ENCODE measurements around the gene TCTN3. TPM values are rescaled to one million over a fixed set of nuclear protein-coding genes. Genes with fewer than 3 reads are reported as not detected.
"Not testable (repeated sequence)": the region's sequence is repeated elsewhere in the genome, so short reads cannot be mapped to it uniquely, and the experiment has no call there.

Gene TCTN3
- total and polyA plus RNA-seq, 2 of the 13 experiments (the other 11 are each of a cell fraction or from before 2014, with no cell fraction given), result 53.3 to 60.0 TPM

- in situ Hi-C loops (cut with HindIII; ENCODE audit: extremely low pct_ligation_motif_present, low pct_unique_long_range_greater_than_20kb); H4K20me1 ChIP-seq (ENCODE audit: insufficient read depth, low read length); H3K4me2 ChIP-seq (ENCODE audit: low read depth, low read length); H3K4me3 ChIP-seq (replicated peaks in 1 of 3; ENCODE audit: insufficient read depth in 1 of 3, low read depth in 2 of 3, low read length in 3 of 3); H3K36me3 ChIP-seq (replicated peaks in 1 of 2; ENCODE audit: control insufficient read depth in 1 of 2, insufficient read depth in 2 of 2, low read length in 2 of 2); DNase-seq (ENCODE audit: low spot score); ATAC-seq; POLR2A ChIA-PET; H2AFZ ChIP-seq (ENCODE audit: low read length); H3K9ac ChIP-seq (ENCODE audit: insufficient read depth, low read depth, low read length); BruUV-seq (replicated peaks); H3K79me2 ChIP-seq (ENCODE audit: insufficient read depth, low read length); CTCF ChIA-PET (ENCODE audit: low intra/inter-chr PET ratio, low total read pairs); intact Hi-C loops (cut with micrococcal nuclease; ENCODE audit: unreplicated experiment); H3K27me3 ChIP-seq (ENCODE audit: control insufficient read depth in 1 of 2, insufficient read depth in 2 of 2, low read length in 2 of 2); H3K27ac ChIP-seq (ENCODE audit: extremely low read length, insufficient read depth, low read length); H3K9me3 ChIP-seq (ENCODE audit: low read length); H3K4me1 ChIP-seq (ENCODE audit: insufficient read depth, low read length); FAIRE-seq: not testable (repeated sequence)
- 51% methylated on average over 6 of the region's 6 CpGs for WGBS (ENCODE audit: low lambda C conversion rate)
- peak; percentile 50; the same call in 1 of the 2 replicates for TF ChIP-seq SETDB1 (CRISPR knock-in tag; IDR thresholded peaks at IDR 0.05; ENCODE audit: borderline replicate concordance)
These were observed 39.2 kb upstream of the TCTN3 start for GRCh38 chr10:95732907-95733306.

DNA sequence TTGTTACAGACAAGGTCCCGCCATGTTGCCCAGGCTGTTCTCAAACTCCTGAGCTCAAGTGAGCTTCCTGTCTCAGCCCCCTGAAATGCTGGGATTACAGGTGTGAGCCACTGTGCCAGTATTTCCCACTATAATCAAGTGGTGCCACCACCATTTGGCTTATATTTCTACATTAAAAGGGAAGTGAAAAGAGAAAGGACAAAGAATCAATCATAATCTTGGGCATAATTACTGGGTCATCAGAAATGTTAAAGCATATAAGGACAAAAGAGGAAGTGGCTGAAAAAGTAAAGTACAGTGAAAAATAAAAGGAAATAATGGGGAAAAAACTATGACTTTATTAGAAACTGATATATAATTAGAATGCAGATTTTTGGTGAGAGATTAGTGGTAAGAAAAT, 36.5 kb upstream of the TCTN3 start:
- Histone ChIP-seq H3K79me2 (ENCODE audit: insufficient read depth, low read length) (no peaks in the 10 kb centered on the region), H3K36me3 (replicated peaks in 1 of 2; ENCODE audit: control insufficient read depth in 1 of 2, insufficient read depth in 2 of 2, low read length in 2 of 2) (no peaks in the 10 kb centered on the region), H3K4me3 (replicated peaks in 1 of 3; ENCODE audit: insufficient read depth in 1 of 3, low read depth in 2 of 3, low read length in 3 of 3) (no peak overlapping the region), H3K27ac (ENCODE audit: extremely low read length, insufficient read depth, low read length) (no peak overlapping the region), H3K4me1 (ENCODE audit: insufficient read depth, low read length) (no peaks in the 10 kb centered on the region), H3K27me3 (ENCODE audit: control insufficient read depth in 1 of 2, insufficient read depth in 2 of 2, low read length in 2 of 2) (peaks cover 0 to 8% of the 10 kb centered on the region in 2 experiments; a peak in 1 of 5 replicates), H3K9me3 (ENCODE audit: low read length) (peaks cover 7% of the 10 kb centered on the region; the same call in 1 of the 2 replicates), H4K20me1 (ENCODE audit: insufficient read depth, low read length) (no peaks in the 10 kb centered on the region), H3K4me2 (ENCODE audit: low read depth, low read length) (no peak overlapping the region), H2AFZ (ENCODE audit: low read length) (no peak overlapping the region), H3K9ac (ENCODE audit: insufficient read depth, low read depth, low read length) (no peak overlapping the region)
- CTCF ChIA-PET (ENCODE audit: low intra/inter-chr PET ratio, low total read pairs), result no interaction called here
- DNase-seq (ENCODE audit: low spot score) (no peak), FAIRE-seq (no peak), ATAC-seq (no peak)
- BruUV-seq (replicated peaks), result no TSS peak
- WGBS (ENCODE audit: low lambda C conversion rate), result 13% methylated on average over 1 of the region's 1 CpG
- POLR2A ChIA-PET, result no interaction called here
- intact Hi-C loops (cut with micrococcal nuclease; ENCODE audit: unreplicated experiment) (no loop called here), in situ Hi-C loops (cut with HindIII; ENCODE audit: extremely low pct_ligation_motif_present, low pct_unique_long_range_greater_than_20kb) (no loop called here)
- TF ChIP-seq, protein P1, sequence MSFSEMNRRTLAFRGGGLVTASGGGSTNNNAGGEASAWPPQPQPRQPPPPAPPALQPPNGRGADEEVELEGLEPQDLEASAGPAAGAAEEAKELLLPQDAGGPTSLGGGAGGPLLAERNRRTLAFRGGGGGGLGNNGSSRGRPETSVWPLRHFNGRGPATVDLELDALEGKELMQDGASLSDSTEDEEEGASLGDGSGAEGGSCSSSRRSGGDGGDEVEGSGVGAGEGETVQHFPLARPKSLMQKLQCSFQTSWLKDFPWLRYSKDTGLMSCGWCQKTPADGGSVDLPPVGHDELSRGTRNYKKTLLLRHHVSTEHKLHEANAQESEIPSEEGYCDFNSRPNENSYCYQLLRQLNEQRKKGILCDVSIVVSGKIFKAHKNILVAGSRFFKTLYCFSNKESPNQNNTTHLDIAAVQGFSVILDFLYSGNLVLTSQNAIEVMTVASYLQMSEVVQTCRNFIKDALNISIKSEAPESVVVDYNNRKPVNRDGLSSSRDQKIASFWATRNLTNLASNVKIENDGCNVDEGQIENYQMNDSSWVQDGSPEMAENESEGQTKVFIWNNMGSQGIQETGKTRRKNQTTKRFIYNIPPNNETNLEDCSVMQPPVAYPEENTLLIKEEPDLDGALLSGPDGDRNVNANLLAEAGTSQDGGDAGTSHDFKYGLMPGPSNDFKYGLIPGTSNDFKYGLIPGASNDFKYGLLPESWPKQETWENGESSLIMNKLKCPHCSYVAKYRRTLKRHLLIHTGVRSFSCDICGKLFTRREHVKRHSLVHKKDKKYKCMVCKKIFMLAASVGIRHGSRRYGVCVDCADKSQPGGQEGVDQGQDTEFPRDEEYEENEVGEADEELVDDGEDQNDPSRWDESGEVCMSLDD (CRISPR knock-in tag; IDR thresholded peaks at IDR 0.05; ENCODE audit: borderline replicate concordance), result no peak
- TF ChIP-seq ZNF180 (CRISPR knock-in tag; IDR thresholded peaks at IDR 0.05; ENCODE audit: borderline replicate concordance, low read depth), result no peak
- no peak for TF ChIP-seq MBNL3 (CRISPR knock-in tag; conservative IDR thresholded peaks at IDR 0.05)
- no peak for TF ChIP-seq NFE2L1 (CRISPR knock-in tag; IDR thresholded peaks at IDR 0.05; ENCODE audit: borderline replicate concordance)
- TF ChIP-seq ZNF224 (CRISPR knock-in tag; IDR thresholded peaks at IDR 0.05), result no peak
- TF ChIP-seq E2F1 (CRISPR knock-in tag; IDR thresholded peaks at IDR 0.05), result no peak
- TF ChIP-seq CERS6 (CRISPR knock-in tag; IDR thresholded peaks at IDR 0.05), result no peak
- TF ChIP-seq KDM4B (CRISPR knock-in tag; IDR thresholded peaks at IDR 0.05), result no peak
- TF ChIP-seq ZNF605 (CRISPR knock-in tag; IDR thresholded peaks at IDR 0.05), result no peak
- no peak for TF ChIP-seq ZNF644 (CRISPR knock-in tag; IDR thresholded peaks at IDR 0.05; ENCODE audit: low read depth)

Data from HepG2 (cell line).